ENCODE results near the gene MAEA.

DNA sequence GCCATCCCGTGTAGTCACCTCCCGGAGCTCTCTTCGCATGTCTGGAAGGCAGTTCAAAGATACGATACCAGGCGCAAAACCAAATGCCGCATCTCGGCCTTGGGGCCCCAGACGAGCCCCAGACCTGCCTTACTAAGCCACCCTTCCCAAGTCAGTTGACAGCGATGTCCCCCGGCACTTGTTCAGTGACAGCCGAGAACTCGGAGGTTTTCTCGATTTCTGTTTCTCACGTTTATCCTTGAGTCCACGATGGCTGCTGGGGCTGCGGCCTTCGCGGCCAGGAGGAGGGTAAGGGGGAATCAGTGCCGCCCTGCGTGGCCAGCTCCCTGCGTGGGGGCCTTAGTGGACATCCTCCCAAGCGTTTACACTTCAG lies 7.3 kb downstream of the MAEA start:
- no peak for TF ChIP-seq TAF1 (conservative IDR thresholded peaks at IDR 0.05)
- TF ChIP-seq, protein P1, sequence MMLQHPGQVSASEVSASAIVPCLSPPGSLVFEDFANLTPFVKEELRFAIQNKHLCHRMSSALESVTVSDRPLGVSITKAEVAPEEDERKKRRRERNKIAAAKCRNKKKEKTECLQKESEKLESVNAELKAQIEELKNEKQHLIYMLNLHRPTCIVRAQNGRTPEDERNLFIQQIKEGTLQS (IDR thresholded peaks at IDR 0.05), result no peak

All from liver (tissue), 1 donor.